GM12878 (cell line): ENCODE measurements around the gene HMOX2. TPM values are rescaled to one million over a fixed set of nuclear protein-coding genes. Genes with fewer than 3 reads are reported as not detected.

ENCODE experiments used
- ATAC-seq: fragments of 200-7000 bp; cut with Tn5 transposase; 3 replicates; pipeline ENCODE4 v1.9.1; 2020; ENCODE audit warnings: mild to moderate bottlenecking, moderate library complexity
- BruUV-seq: library from RNA; stranded (reverse); fragments of 400-500 nt; replicated peaks from 2 replicates; lab custom pipeline; 2021; lab: Mats Ljungman, UMichigan
- CTCF ChIA-PET: fragments of 300-600 bp; sonication (Branson Sonifier 250); formaldehyde crosslinking; extraction: SDS; loops from one replicate; lab custom pipeline; 2021; ENCODE audit warnings: inconsistent platforms; lab: Yijun Ruan, JAX
- POLR2A ChIA-PET: fragments of 350-600 bp; formaldehyde crosslinking; extraction: SDS; loops from one replicate; lab custom pipeline; 2021; ENCODE audit warnings: inconsistent platforms; lab: Charles Lee
- RAD21 ChIA-PET: fragments of 300-600 bp; sonication (Branson Sonifier 250); formaldehyde crosslinking; loops from one replicate; lab custom pipeline; 2023; ENCODE audit warnings: antibody characterized with exemption; ENCODE audit not compliant: unreplicated experiment; lab: Charles Lee
- SMC1A ChIA-PET: fragments of 300-600 bp; sonication (Branson Sonifier 250); formaldehyde crosslinking; loops from one replicate; lab custom pipeline; 2023; ENCODE audit not compliant: unreplicated experiment, uncharacterized antibody; lab: Charles Lee
- DNase-seq: peaks from one replicate; pipeline ENCODE4 v3.0.0-alpha.2; 2011; ENCODE audit warnings: low read depth, low spot score
- FAIRE-seq: peaks from 3 replicates; lab custom pipeline; 2011; peaks lifted over from hg19 to GRCh38; lab: Jason Lieb, UNC
- H2AFZ ChIP-seq: 2 replicates; pipeline ENCODE4 v1.6.0; 2011; ENCODE audit warnings: low read depth, low read length, control low read depth; ENCODE audit not compliant: control insufficient read depth
- H3K27ac ChIP-seq: 2 replicates; pipeline ENCODE4 v1.5.1; 2011; ENCODE audit warnings: control low read depth; ENCODE audit not compliant: control insufficient read depth, insufficient read depth
- H3K27me3 ChIP-seq, 2 experiments: replicated peaks in 1 of 2; 2 replicates each; pipeline versions ENCODE4 v1.6.0 to v1.6.1; 2011; ENCODE audit warnings: low read length in 1 of 2; ENCODE audit not compliant: control insufficient read depth in 2 of 2, insufficient read depth in 2 of 2
- H3K36me3 ChIP-seq, 2 experiments: 2 replicates each; pipeline ENCODE4 v1.5.1; 2011; ENCODE audit warnings: low read length in 1 of 2; ENCODE audit not compliant: control insufficient read depth in 2 of 2, insufficient read depth in 2 of 2
- H3K4me1 ChIP-seq: 2 replicates; pipeline ENCODE4 v1.6.1; 2011; ENCODE audit warnings: mild to moderate bottlenecking, low read length, moderate library complexity, mixed read lengths; ENCODE audit not compliant: control insufficient read depth, insufficient read depth
- H3K4me2 ChIP-seq: 2 replicates; pipeline ENCODE4 v1.6.0; 2011; ENCODE audit warnings: control low read depth; ENCODE audit not compliant: control insufficient read depth, insufficient read depth
- H3K4me3 ChIP-seq: fragments of 200-600 bp; sonication (generic); 2 replicates; pipeline ENCODE4 v1.5.1; 2016
- H3K79me2 ChIP-seq: 2 replicates; pipeline ENCODE4 v1.6.0; 2011; ENCODE audit warnings: low read length; ENCODE audit not compliant: control insufficient read depth, insufficient read depth
- H3K9ac ChIP-seq: 2 replicates; pipeline ENCODE4 v1.8.0; 2011; ENCODE audit warnings: low read length, control low read depth, mixed read lengths; ENCODE audit not compliant: control insufficient read depth, insufficient read depth
- H3K9me3 ChIP-seq: replicated peaks from 3 replicates; pipeline ENCODE4 v1.5.1; 2011; ENCODE audit warnings: mild to moderate bottlenecking, low read length; ENCODE audit not compliant: control insufficient read depth, insufficient read depth
- H4K20me1 ChIP-seq: 2 replicates; pipeline ENCODE4 v1.6.0; 2011; ENCODE audit not compliant: control insufficient read depth, insufficient read depth
- ATF2 ChIP-seq: IDR thresholded peaks from 2 replicates; pipeline ENCODE4 v1.6.1; 2012; ENCODE audit warnings: low read length, inconsistent platforms
- BHLHE40 ChIP-seq, 2 experiments: fragments of 450-650 bp in 1 of 2; IDR thresholded peaks; 2 replicates each; pipeline ENCODE4 v1.6.1; 2011 to 2017; ENCODE audit warnings: low read depth in 2 of 2, borderline replicate concordance in 1 of 2, improper control_type of control experiment in 1 of 2, low read length in 1 of 2, mild to moderate bottlenecking in 1 of 2
- CREM ChIP-seq: IDR thresholded peaks from 2 replicates; pipeline ENCODE4 v1.6.1; 2014; ENCODE audit warnings: antibody characterized with exemption, low read depth
- DPF2 ChIP-seq: fragments of 450-650 bp; IDR thresholded peaks from 2 replicates; pipeline ENCODE4 v1.6.1; 2017; ENCODE audit warnings: mild to moderate bottlenecking
- E2F4 ChIP-seq: IDR thresholded peaks from 2 replicates; pipeline ENCODE4 v1.6.1; 2012; ENCODE audit warnings: low read depth, low read length, improper control_type of control experiment
- IKZF2 ChIP-seq, 2 experiments: fragments of 450-650 bp; IDR thresholded peaks; 2 replicates each; pipeline ENCODE4 v1.6.1; 2017; ENCODE audit warnings: mild to moderate bottlenecking in 2 of 2, moderate library complexity in 2 of 2
- IRF3 ChIP-seq: fragments of 450-650 bp; IDR thresholded peaks from 2 replicates; pipeline ENCODE4 v1.6.1; 2014; ENCODE audit warnings: mild to moderate bottlenecking
- IRF4 ChIP-seq: IDR thresholded peaks from 2 replicates; pipeline ENCODE4 v1.6.1; 2011; ENCODE audit warnings: low read depth, low read length
- KAT2A ChIP-seq: conservative IDR thresholded peaks from 2 replicates; pipeline ENCODE4 v1.6.1; 2011; ENCODE audit warnings: low read depth, low read length; ENCODE audit not compliant: control insufficient read depth
- MLLT1 ChIP-seq: fragments of 450-650 bp; IDR thresholded peaks from 2 replicates; pipeline ENCODE4 v1.6.1; 2016; ENCODE audit warnings: mild to moderate bottlenecking
- POLR2AphosphoS2 ChIP-seq: IDR thresholded peaks from 2 replicates; pipeline ENCODE4 v1.6.1; 2011; ENCODE audit warnings: low read depth, mild to moderate bottlenecking, low read length, improper control_type of control experiment, moderate library complexity
- POU2F2 ChIP-seq: IDR thresholded peaks from 3 replicates; pipeline ENCODE4 v1.6.1; 2011; ENCODE audit warnings: low read depth, mild to moderate bottlenecking, low read length, borderline replicate concordance
- RB1 ChIP-seq: fragments of 450-650 bp; formaldehyde crosslinking; IDR thresholded peaks from 2 replicates; pipeline ENCODE4 v1.6.1; 2017; ENCODE audit warnings: mild to moderate bottlenecking, borderline replicate concordance
- SP1 ChIP-seq: IDR thresholded peaks from one replicate; pipeline ENCODE4 v1.6.1; 2011; ENCODE audit warnings: low read depth, low read length
- STAT1 ChIP-seq: fragments of 450-650 bp; conservative IDR thresholded peaks from 2 replicates; pipeline ENCODE4 v1.6.1; 2014; ENCODE audit warnings: antibody characterized with exemption, mild to moderate bottlenecking
- TBL1XR1 ChIP-seq: IDR thresholded peaks from 2 replicates; pipeline ENCODE4 v1.6.1; 2012; ENCODE audit warnings: low read depth, low read length, improper control_type of control experiment
- TCF7 ChIP-seq: IDR thresholded peaks from 2 replicates; pipeline ENCODE4 v1.6.1; 2014; ENCODE audit warnings: antibody characterized with exemption, borderline replicate concordance
- ZNF217 ChIP-seq: fragments of 450-650 bp; IDR thresholded peaks from 2 replicates; pipeline ENCODE4 v1.6.1; 2017; ENCODE audit warnings: antibody characterized with exemption, mild to moderate bottlenecking
- WGBS: methylation state at CpG from one replicate; pipeline ENCODE4 v1.1.6; 2016; ENCODE audit warnings: low lambda C conversion rate; ENCODE audit not compliant: insufficient replicate concordance, insufficient coverage; ENCODE audit errors: missing lambda C conversion rate; 5-methylcytosine and 5-hydroxymethylcytosine counted together
- in situ Hi-C: fragments of 300-500 bp; cut with MboI; formaldehyde crosslinking; loops from 9 replicates; pipeline ENCODE4 v1.14.3; 2018; ENCODE audit warnings: mixed read lengths
- intact Hi-C: fragments of 100-400 bp; cut with micrococcal nuclease; formaldehyde crosslinking; loops from one replicate; pipeline ENCODE4 v1.14.2; 2022; ENCODE audit not compliant: unreplicated experiment
- polyA plus RNA-seq, 11 experiments: library from polyadenylated mRNA; depleted of rRNA in 4 of 11; unstranded in 6 of 11; stranded (reverse) in 5 of 11; fragments of >200 nt; fragmentation: Nextera tagmentation in 4 of 11; fragmentation: Illumina TruSeq in 1 of 11; extraction: Ambion mirVana in 4 of 11; extraction: Trizol in 1 of 11; gene quantifications; 1 replicate in 1 of 11; 2 replicates in 10 of 11; pipeline versions ENCODE4 v1.2.1 to v1.2.3, GENCODE V29; 2011 to 2016; ENCODE audit warnings: inconsistent platforms in 2 of 11, missing spikeins in 2 of 11, low read depth in 1 of 11
- total RNA-seq, 4 experiments: library from RNA; depleted of rRNA in 3 of 4; stranded (reverse); fragments of >200 nt in 3 of 4; fragmentation: Illumina TruSeq in 1 of 4; extraction: Trizol in 1 of 4; gene quantifications; 2 replicates each; pipeline versions ENCODE4 v1.2.1 to v1.2.3, GENCODE V29; 2013 to 2021

Gene HMOX2
- total and polyA plus RNA-seq, 10 of the 15 experiments (the other 5 are each of a cell fraction or from before 2014, with no cell fraction given): 26.4 to 111 (median 57.8) TPM

GRCh38 chr16:4450430-4450829, 25.8 kb upstream of the HMOX2 start (continued):
- TF ChIP-seq MLLT1 (no peak), KAT2A (no peak), DPF2 (no peak), ZNF217 (no peak)
- TF ChIP-seq, all 136 proteins: peak for 0

- SMC1A ChIA-PET: no interaction called here
- intact Hi-C loops: no loop called here
- Histone ChIP-seq H3K79me2 (no peaks in the 10 kb centered on the region), H4K20me1 (no peaks in the 10 kb centered on the region; the same call in 1 of the 2 replicates), H3K4me1 (no peaks in the 10 kb centered on the region), H3K27ac (no peak overlapping the region), H3K27me3 (no peaks in the 10 kb centered on the region), H3K4me3 (no peak overlapping the region), H3K9ac (no peak overlapping the region), H3K4me2 (no peak overlapping the region), H2AFZ (no peak overlapping the region), H3K9me3 (no peaks in the 10 kb centered on the region), H3K36me3 (peaks cover 23 to 26% of the 10 kb centered on the region in 2 experiments; a peak in 3 of 4 replicates)
- in situ Hi-C loops: no loop called here
- RAD21 ChIA-PET: no interaction called here
- BruUV-seq: no TSS peak
- POLR2A ChIA-PET: no interaction called here
- TF ChIP-seq IKZF2 (IDR thresholded peaks at IDR 0.05) (no peak), STAT1 (no peak), E2F4 (no peak), IRF4 (no peak), TCF7 (no peak), POLR2AphosphoS2 (no peak), IRF3 (no peak), RB1 (no peak), POU2F2 (no peak), SP1 (no peak), ATF2 (no peak), KAT2A (no peak), BHLHE40 (IDR thresholded peaks at IDR 0.05; ENCODE audit: borderline replicate concordance in 1 of 2, low read depth in 2 of 2, low read length in 1 of 2) (no peak), CREM (no peak), TBL1XR1 (no peak)
- WGBS: 91% methylated on average over 14 of the region's 14 CpGs
- CTCF ChIA-PET: interaction anchor here (0.6 to 1.4 kb wide), 4 partner anchors 9 to 450 kb away, joined by 3 to 4 read pairs (median 4); no protein-coding TSS in a partner anchor
- ATAC-seq (no peak), FAIRE-seq (no peak), DNase-seq (no peak)
These were observed 25.2 kb upstream of the HMOX2 start for GRCh38 chr16:4450931-4451519.
